ENCODE data around the gene ZBTB8A. TPM values are rescaled to one million over a fixed set of nuclear protein-coding genes. Genes with fewer than 3 reads are reported as not detected.

ZBTB8A gene
- total and polyA plus RNA-seq, 12 donors, result 1.7 to 3.8 (median 3.0) TPM

GRCh38 chr1:32557812-32558211 is 18.6 kb downstream of the ZBTB8A start:
- WGBS, 2 donors, result 88 to 94% methylated on average over 1 of the region's 1 CpG
- no peak overlapping the region for H3K27ac ChIP-seq
- no peaks in the 10 kb centered on the region for H3K4me1 ChIP-seq
- no peak for ATAC-seq
- intact Hi-C loops (cut with DNase I), result no loop called here
- TF ChIP-seq CTCF (IDR thresholded peaks at IDR 0.05), result no peak
- no peaks in the 10 kb centered on the region for H3K27me3 ChIP-seq
- no peak for DNase-seq
- H3K9me3 ChIP-seq, result no peaks in the 10 kb centered on the region
- no peak overlapping the region for H3K4me3 ChIP-seq
- peaks cover 0 to 75% (median 8%) of the 10 kb centered on the region in 9 donors for H3K36me3 ChIP-seq

GRCh38 chr1:32568929-32569328 is 29.7 kb downstream of the ZBTB8A start:
- ATAC-seq (no peak), DNase-seq (no peak)
- Histone ChIP-seq H3K4me3 (no peak overlapping the region), H3K4me1 (no peaks in the 10 kb centered on the region), H3K27ac (no peak overlapping the region), H3K36me3 (peaks cover 0 to 5% (median 0%) of the 10 kb centered on the region in 9 donors), H3K9me3 (no peaks in the 10 kb centered on the region), H3K27me3 (no peaks in the 10 kb centered on the region)
- intact Hi-C loops (cut with DNase I), result no loop called here
- WGBS, 2 donors, result 70 to 88% methylated on average over 2 of the region's 2 CpGs
- no peak for TF ChIP-seq CTCF (IDR thresholded peaks at IDR 0.05)

GRCh38 chr1:32580348-32581017 is 41.3 kb downstream of the ZBTB8A start:
- no peak for DNase-seq
- 88 to 89% methylated on average over 10 of the region's 10 CpGs for WGBS, 2 donors
- no peak for TF ChIP-seq CTCF (IDR thresholded peaks at IDR 0.05)
- no peaks in the 10 kb centered on the region for H3K36me3 ChIP-seq
- intact Hi-C loops (cut with DNase I), result no loop called here
- no peak overlapping the region for H3K27ac ChIP-seq
- H3K27me3 ChIP-seq, result no peaks in the 10 kb centered on the region
- no peak for ATAC-seq
- H3K4me3 ChIP-seq, result no peak overlapping the region
- no peaks in the 10 kb centered on the region for H3K4me1 ChIP-seq
- no peaks in the 10 kb centered on the region for H3K9me3 ChIP-seq

DNA sequence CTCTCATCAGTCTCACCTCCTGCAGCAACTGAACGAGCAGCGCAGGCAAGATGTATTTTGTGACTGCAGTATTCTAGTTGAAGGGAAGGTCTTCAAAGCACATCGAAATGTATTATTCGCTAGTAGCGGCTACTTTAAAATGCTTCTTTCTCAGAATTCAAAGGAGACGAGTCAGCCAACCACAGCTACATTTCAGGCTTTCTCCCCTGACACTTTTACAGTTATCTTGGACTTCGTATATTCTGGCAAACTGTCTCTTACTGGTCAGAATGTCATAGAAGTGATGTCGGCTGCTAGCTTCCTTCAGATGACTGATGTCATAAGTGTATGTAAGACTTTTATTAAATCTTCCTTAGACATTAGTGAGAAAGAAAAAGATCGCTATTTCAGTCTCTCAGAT is 53.7 kb downstream of the ZBTB8A start:
- no peak overlapping the region for H3K27ac ChIP-seq
- no peaks in the 10 kb centered on the region for H3K9me3 ChIP-seq
- DNase-seq, result no peak
- H3K4me1 ChIP-seq, result no peaks in the 10 kb centered on the region
- H3K27me3 ChIP-seq, result no peaks in the 10 kb centered on the region
- WGBS, 2 donors, result 93% methylated on average over 9 of the region's 9 CpGs
- no peak for TF ChIP-seq CTCF (IDR thresholded peaks at IDR 0.05)
- ATAC-seq, result no peak
- H3K4me3 ChIP-seq, result no peak overlapping the region
- intact Hi-C loops (cut with DNase I), result no loop called here
- peaks cover 0 to 69% (median 4%) of the 10 kb centered on the region in 9 donors for H3K36me3 ChIP-seq
